Activated CD4-positive, alpha-beta T cell treated with anti-CD3 and anti-CD28 coated beads for 1 hour (primary cell): ENCODE results near the gene FAM111A.

Source experiments
- DNase-seq: peaks from one replicate; pipeline ENCODE4 v3.0.0-alpha.2; 2020

Gene FAM111A

DNA sequence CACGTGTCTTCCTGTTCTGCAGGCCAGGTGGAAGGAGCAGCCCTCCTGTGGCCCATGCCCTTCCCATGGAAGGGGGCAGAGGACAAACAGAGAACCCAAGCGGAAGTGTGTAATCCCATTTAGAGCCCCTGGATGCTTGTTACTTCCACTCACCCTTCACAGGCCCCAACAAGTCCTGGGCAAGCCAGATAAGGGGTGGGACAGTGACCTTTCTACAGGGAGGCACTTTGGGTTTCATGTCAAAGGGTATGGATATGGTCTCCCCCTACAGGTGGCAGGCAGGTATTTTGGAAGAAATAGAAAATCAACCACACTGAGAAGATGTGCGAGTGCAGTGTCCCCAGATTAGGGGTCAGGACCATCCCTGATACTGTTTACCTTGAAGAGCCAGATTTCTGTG is 58.7 kb downstream of the FAM111A start:
- DNase-seq: no peak
